ENCODE results near the gene BBC3.

Gene BBC3

DNA sequence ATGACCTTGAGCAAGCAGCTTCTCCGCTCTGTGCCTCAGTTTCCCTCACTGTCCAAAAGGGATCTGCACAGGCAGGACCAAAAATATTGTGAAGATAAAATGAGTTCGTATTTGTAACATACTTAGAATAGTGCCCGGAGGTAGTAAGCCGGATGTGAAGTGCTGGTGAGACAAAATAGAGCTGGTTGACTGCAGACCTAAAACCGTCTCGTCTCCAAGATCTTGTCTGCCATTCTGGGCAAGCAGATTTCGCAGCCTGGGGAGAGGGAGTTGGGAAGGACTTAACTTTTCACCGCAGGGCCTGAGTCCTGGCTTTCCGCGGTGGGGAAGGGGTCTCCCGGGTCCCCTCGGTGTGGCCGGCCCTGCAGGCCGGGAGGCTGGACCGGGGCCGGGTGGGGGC, 8.2 kb upstream of the BBC3 start:
- DNase-seq (ENCODE audit: low read depth) = no peak
- peak overlapping the region; percentile 49 for H3K4me3 ChIP-seq (ENCODE audit: low read length)
- TF ChIP-seq, protein P1, sequence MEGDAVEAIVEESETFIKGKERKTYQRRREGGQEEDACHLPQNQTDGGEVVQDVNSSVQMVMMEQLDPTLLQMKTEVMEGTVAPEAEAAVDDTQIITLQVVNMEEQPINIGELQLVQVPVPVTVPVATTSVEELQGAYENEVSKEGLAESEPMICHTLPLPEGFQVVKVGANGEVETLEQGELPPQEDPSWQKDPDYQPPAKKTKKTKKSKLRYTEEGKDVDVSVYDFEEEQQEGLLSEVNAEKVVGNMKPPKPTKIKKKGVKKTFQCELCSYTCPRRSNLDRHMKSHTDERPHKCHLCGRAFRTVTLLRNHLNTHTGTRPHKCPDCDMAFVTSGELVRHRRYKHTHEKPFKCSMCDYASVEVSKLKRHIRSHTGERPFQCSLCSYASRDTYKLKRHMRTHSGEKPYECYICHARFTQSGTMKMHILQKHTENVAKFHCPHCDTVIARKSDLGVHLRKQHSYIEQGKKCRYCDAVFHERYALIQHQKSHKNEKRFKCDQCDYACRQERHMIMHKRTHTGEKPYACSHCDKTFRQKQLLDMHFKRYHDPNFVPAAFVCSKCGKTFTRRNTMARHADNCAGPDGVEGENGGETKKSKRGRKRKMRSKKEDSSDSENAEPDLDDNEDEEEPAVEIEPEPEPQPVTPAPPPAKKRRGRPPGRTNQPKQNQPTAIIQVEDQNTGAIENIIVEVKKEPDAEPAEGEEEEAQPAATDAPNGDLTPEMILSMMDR (conservative IDR thresholded peaks at IDR 0.05; ENCODE audit: low read length) = no peak

DNA sequence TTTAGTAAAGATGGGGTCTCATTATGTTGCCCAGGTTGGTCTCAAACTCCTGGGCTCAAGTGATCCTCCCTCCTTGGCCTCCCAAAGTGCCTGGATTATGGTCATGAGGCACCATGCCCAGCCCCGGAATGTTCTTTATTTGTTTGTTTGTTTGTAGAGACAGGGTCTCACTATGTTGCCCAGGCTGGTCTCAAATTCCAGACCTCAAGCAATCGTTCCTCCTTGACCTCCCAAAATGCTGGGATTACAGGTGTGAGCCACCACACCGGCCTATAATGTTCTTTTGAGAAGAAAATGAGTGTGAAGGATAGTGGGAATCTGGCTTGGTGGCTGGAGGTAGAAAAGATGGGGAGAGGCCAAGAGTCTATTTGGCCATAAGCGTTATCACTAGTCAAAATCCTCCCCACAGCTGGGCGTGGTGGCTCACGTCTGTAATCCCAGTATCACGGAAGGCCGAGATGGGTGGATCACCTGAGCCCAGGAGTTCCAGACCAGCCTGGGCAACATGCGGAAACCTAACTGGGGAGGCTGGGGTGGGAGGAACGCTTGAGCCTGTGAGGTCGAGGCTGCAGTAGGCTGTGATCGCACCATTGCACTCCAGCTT, 5.2 kb upstream of the BBC3 start:
- H3K4me3 ChIP-seq (ENCODE audit: low read length) = no peak overlapping the region
- TF ChIP-seq, protein P1 (conservative IDR thresholded peaks at IDR 0.05; ENCODE audit: low read length) = no peak
- DNase-seq (ENCODE audit: low read depth) = no peak

DNA sequence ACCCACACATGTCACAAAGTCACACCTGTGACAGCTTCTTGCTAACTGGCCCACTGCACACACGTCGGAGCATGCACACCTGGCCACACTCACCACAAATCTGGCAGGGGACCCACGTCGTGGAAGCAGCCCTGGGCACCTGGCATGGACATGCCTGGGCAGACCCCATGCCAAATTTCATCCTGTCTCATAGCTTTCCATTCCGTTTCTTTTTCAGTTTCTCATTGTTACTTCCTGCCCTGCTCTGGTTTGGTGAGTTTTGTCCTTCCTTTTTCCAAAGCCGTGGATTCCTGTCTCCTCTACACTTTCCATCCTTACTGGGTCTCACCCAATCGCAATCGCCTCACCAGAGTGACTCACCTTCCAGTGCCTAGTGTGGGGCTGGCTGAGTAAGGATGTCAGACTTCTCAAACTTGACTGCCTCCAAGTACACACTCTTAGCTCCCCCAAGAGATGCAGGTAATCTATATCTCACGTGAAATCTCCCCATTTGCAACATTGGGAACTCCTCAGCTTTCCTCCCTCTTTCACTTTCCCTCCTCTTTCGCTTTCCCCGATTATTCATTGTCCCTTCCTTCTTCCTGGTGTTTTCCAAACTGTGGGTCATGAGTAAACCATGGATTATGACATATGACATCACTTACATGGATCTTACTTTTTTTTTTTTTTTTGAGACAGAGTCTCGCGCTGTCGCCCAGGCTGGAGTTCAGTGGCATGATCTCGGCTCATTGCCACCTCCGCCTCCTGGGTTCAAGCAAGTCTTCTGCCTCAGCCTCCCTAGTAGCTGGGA, 1.6 kb upstream of the BBC3 start:
- H3K4me3 ChIP-seq (ENCODE audit: low read length) = peak overlapping the region; percentile 67
- TF ChIP-seq, protein P1 (conservative IDR thresholded peaks at IDR 0.05; ENCODE audit: low read length) = no peak
- peak; percentile 80 for DNase-seq (ENCODE audit: low read depth)

DNA sequence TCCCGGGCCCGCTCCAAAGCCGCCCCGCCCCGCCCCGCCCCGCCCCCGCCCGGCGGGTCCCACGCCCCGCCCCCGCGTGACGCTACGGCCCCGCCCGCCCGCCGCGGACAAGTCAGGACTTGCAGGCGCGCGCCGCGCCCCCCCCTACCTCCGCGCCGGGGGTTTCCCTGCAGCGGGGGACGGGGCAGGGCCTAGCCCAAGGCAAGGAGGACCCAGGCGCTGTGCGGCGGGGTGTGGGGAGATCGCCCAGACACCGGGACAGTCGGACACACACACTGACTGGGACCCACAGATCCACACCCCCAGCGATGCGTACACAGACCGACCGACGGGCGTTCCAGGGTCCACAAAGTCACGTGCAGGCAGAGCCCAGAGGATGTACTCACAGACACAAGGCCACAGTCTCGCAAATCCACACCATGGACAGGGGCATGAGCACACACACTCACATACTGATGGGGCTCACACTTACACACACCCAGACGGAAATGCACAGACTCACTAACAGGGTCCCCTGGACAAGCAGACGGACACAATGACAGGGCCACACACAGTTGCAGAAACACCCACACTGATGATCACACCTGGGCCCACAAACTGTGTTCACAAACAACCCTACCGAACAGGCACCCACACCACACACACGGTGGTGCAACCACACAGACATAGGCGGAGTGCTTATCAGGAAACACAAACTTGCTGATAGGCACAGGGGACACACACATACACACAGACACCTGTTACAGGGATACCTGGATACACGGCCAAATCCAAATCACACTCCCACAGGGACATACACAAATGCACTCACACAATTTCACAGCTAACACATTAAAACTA, 436 bp upstream of the BBC3 start:
- peak; percentile 94 for DNase-seq (ENCODE audit: low read depth)
- TF ChIP-seq, protein P1 (conservative IDR thresholded peaks at IDR 0.05; ENCODE audit: low read length) = no peak
- peak overlapping the region; percentile 67 for H3K4me3 ChIP-seq (ENCODE audit: low read length)

DNA sequence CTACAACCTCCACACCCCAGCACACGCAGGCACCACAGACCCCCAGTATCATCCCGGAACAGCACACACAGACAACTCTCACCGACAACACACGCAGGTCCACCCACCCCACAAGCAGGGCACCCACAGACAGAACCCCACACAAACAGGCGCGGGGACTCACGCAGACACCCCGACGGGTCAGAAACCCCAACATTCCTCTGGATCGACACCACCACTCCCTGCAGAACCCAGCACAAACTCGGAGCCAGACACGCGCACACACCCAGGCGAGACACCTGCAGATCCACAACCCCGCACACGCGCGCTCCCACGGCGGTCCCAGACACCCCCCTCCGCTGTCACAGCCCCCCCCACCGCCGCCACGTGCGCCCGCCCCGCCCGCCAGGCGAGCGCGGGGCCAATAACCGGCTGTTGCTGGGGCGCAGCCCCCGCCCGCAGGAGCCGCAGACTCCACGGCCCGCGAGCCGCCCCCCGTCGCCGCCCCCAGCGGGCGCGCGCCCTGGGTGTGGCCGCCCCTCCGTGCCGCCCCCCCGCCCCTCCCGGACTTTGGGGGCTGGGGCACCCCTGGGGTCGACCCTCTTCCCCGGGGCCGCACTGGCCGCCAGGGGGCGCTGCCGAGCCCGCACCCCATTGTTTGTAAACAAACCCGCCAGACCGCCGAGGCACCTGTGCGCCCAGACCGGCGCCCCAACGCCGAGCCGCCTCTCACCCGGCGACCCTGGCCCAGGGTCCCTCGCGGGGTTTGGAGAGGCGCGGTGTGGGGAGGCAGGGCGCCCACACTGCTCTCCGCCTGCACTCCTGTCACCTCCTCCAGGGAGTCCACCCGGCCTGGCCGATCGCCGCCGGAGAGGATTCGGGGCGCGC, 712 bp downstream of the BBC3 start:
- TF ChIP-seq, protein P1 (conservative IDR thresholded peaks at IDR 0.05; ENCODE audit: low read length) = peak; percentile 47

DNA sequence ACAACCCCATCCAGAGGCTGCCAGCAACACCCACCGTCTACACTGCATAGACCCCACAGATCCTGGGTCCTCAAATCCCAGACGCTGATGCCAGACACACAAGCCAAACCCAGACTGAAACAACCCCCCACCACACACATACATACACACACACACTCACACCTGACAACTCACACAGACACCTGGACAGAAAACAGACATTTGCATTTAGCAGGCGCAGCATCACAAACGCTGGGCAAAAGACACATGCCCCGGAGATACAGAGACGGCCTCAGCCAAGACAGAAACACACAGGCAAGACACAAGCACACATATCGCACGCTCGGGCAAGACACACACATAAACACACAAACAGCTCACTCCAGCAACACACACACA, 1.3 kb downstream of the BBC3 start:
- peak; percentile 35 for DNase-seq (ENCODE audit: low read depth)
- TF ChIP-seq, protein P1 (conservative IDR thresholded peaks at IDR 0.05; ENCODE audit: low read length) = no peak
- peak overlapping the region; percentile 100 for H3K4me3 ChIP-seq (ENCODE audit: low read length)

More for the DNA sequence above, 712 bp downstream of the BBC3 start:
- H3K4me3 ChIP-seq (ENCODE audit: low read length) = peak overlapping the region; percentile 100
- DNase-seq (ENCODE audit: low read depth) = peak; percentile 59
